T-cell (primary cell): Measurements from ENCODE around the gene SLFN5. TPM values are rescaled to one million over a fixed set of nuclear protein-coding genes. Genes with fewer than 3 reads are reported as not detected.
A peak's percentile ranks its signal among the peaks of the same experiment; 100 is the strongest.

Experiments
- ATAC-seq, 4 experiments: fragments of 200-7000 bp in 3 of 4; fragments of 150-1000 bp in 1 of 4; cut with Tn5 transposase; replicated peaks in 1 of 4; 1 replicate in 3 of 4; 2 replicates in 1 of 4; pipeline ENCODE4 v1.10.0; 2021; ENCODE audit warnings: moderate library complexity in 3 of 4, mild to moderate bottlenecking in 2 of 4, moderate number of reproducible peaks in 1 of 4
- CTCF ChIA-PET, 2 donors: fragments of 300-600 bp; sonication (Branson Sonifier 250); formaldehyde crosslinking; loops; one replicate each; lab custom pipeline; 2022; ENCODE audit warnings: antibody characterized with exemption in 2 of 2; lab: Charles Lee
- POLR2A ChIA-PET, 2 donors: fragments of 300-600 bp; sonication (Branson Sonifier 250); formaldehyde crosslinking; loops; one replicate each; lab custom pipeline; 2022; ENCODE audit warnings: antibody characterized with exemption in 2 of 2; lab: Charles Lee
- DNase-seq, 35 experiments: peaks; one replicate each; pipeline versions ENCODE4 v3.0.0 to v3.0.0-alpha.2; 2013 to 2023
- H3K27ac ChIP-seq: one replicate; pipeline ENCODE4 v1.5.1; 2013; ENCODE audit warnings: low read length
- H3K27me3 ChIP-seq, 2 experiments: replicated peaks in 1 of 2; 1 replicate in 1 of 2; 2 replicates in 1 of 2; pipeline versions ENCODE4 v1.6.1 to v1.7.0; 2013; ENCODE audit warnings: low read length in 1 of 2, mixed read lengths in 1 of 2; ENCODE audit not compliant: control insufficient read depth in 2 of 2, insufficient read depth in 2 of 2; ENCODE audit errors: extremely low read depth in 1 of 2
- H3K36me3 ChIP-seq, 2 donors: 1 replicate in 1 of 2; 2 replicates in 1 of 2; pipeline versions ENCODE4 v1.6.1 to v1.7.0; 2013; ENCODE audit warnings: low read length in 1 of 2; ENCODE audit not compliant: control insufficient read depth in 2 of 2, insufficient read depth in 1 of 2; ENCODE audit errors: extremely low read depth in 1 of 2
- H3K4me1 ChIP-seq, 2 experiments: 1 replicate in 1 of 2; 2 replicates in 1 of 2; pipeline versions ENCODE4 v1.6.1 to v1.7.0; 2013; ENCODE audit warnings: low read length in 2 of 2, mixed read lengths in 1 of 2; ENCODE audit not compliant: insufficient read depth in 2 of 2, control insufficient read depth in 1 of 2; ENCODE audit errors: extremely low read depth in 1 of 2
- H3K4me3 ChIP-seq, 2 donors: 1 replicate in 1 of 2; 2 replicates in 1 of 2; pipeline versions ENCODE4 v1.5.1 to v1.7.0; 2013; ENCODE audit warnings: mild to moderate bottlenecking in 2 of 2, low read length in 1 of 2, moderate library complexity in 1 of 2; ENCODE audit not compliant: control insufficient read depth in 1 of 2; ENCODE audit errors: extremely low read depth in 1 of 2
- H3K9me3 ChIP-seq: 2 replicates; pipeline ENCODE4 v1.7.0; 2013
- H3K27ac Mint-ChIP-seq, 2 donors: one replicate each; pipeline ENCODE4 v1.8.0; 2020 to 2021; ENCODE audit warnings: mild to moderate bottlenecking in 2 of 2, mixed read lengths in 2 of 2
- H3K27me3 Mint-ChIP-seq, 2 donors: one replicate each; pipeline ENCODE4 v1.8.0; 2021 to 2022; ENCODE audit warnings: mixed read lengths in 2 of 2
- H3K36me3 Mint-ChIP-seq: one replicate; pipeline ENCODE4 v1.8.0; 2021; ENCODE audit warnings: mixed read lengths
- H3K4me1 Mint-ChIP-seq, 3 donors: one replicate each; pipeline ENCODE4 v1.8.0; 2020 to 2022; ENCODE audit warnings: mixed read lengths in 3 of 3, mild to moderate bottlenecking in 1 of 3
- H3K4me3 Mint-ChIP-seq, 3 donors: one replicate each; pipeline ENCODE4 v1.8.0; 2020 to 2022; ENCODE audit warnings: mild to moderate bottlenecking in 3 of 3, mixed read lengths in 3 of 3, moderate library complexity in 3 of 3
- H3K9me3 Mint-ChIP-seq, 3 donors: one replicate each; pipeline ENCODE4 v1.8.0; 2020 to 2022; ENCODE audit warnings: mixed read lengths in 3 of 3
- WGBS: methylation state at CpG from one replicate; pipeline ENCODE4 v1.1.5; 2013; ENCODE audit warnings: missing lambda C conversion rate; ENCODE audit not compliant: insufficient coverage; 5-methylcytosine and 5-hydroxymethylcytosine counted together
- total RNA-seq, 35 experiments: library from RNA in 6 of 35; stranded (reverse) in 6 of 35; fragments of 120-200 nt in 1 of 35; gene quantifications; one replicate each; pipeline versions ENCODE4 v1.2.1 to v1.2.4 and lab custom pipeline; 2013 to 2026

Gene SLFN5
- total RNA-seq, 5 donors from 2014 or later (not counting 1 experiment from before 2014, with no cell fraction given) = 132 to 195 (median 164) TPM

- H3K36me3 Mint-ChIP-seq = peaks cover 21% of the 10 kb centered on the region
- Histone ChIP-seq H3K4me3 (peak overlapping the region in 1 of 2 donors; percentile 1), H3K36me3 (peaks cover 0 to 4% of the 10 kb centered on the region in 2 donors), H3K27me3 (no peaks in the 10 kb centered on the region), H3K27ac (peak overlapping the region; percentile 29), H3K9me3 (no peaks in the 10 kb centered on the region), H3K4me1 (peaks cover 42 to 50% of the 10 kb centered on the region in 2 experiments)
- no peaks in the 10 kb centered on the region for H3K9me3 Mint-ChIP-seq
- ChIA-PET CTCF (interaction anchor here in 1 of 2 donors (0.6 kb wide), 1 partner anchor 430 kb away, joined by 3 read pairs; no protein-coding TSS in a partner anchor), POLR2A (interaction anchor here in 1 of 2 donors (0.5 kb wide), 1 partner anchor 104 kb away, joined by 3 read pairs; no protein-coding TSS in a partner anchor)
- peak overlapping the region; percentile 99 for H3K27ac Mint-ChIP-seq
- 14% methylated on average over 1 of the region's 2 CpGs for WGBS
- no peaks in the 10 kb centered on the region for H3K27me3 Mint-ChIP-seq
- ATAC-seq (peak in 3 of 4 experiments; percentile 37 to 74 (median 66)), DNase-seq (no peak)
- peaks cover 86 to 88% (median 87%) of the 10 kb centered on the region in 3 donors for H3K4me1 Mint-ChIP-seq
- H3K4me3 Mint-ChIP-seq = peak overlapping the region in 2 of 3 donors; percentile 25 to 100
Observed at GRCh38 chr17:35235917-35236316, 7.0 kb upstream of the SLFN5 start.

GRCh38 chr17:35236821-35237220 is 6.1 kb upstream of the SLFN5 start:
- DNase-seq (no peak), ATAC-seq (no peak)
- peak overlapping the region; percentile 99 for H3K27ac Mint-ChIP-seq
- no peaks in the 10 kb centered on the region for H3K9me3 Mint-ChIP-seq
- peaks cover 16% of the 10 kb centered on the region for H3K36me3 Mint-ChIP-seq
- no peaks in the 10 kb centered on the region for H3K27me3 Mint-ChIP-seq
- Histone ChIP-seq H3K36me3 (peaks cover 0 to 3% of the 10 kb centered on the region in 2 donors), H3K4me1 (peaks cover 42 to 56% of the 10 kb centered on the region in 2 experiments), H3K4me3 (no peak overlapping the region), H3K27me3 (no peaks in the 10 kb centered on the region), H3K9me3 (no peaks in the 10 kb centered on the region), H3K27ac (peak overlapping the region; percentile 29)
- WGBS = no CpG with 5 or more reads among the region's 5 CpGs
- H3K4me1 Mint-ChIP-seq = peaks cover 79 to 80% (median 80%) of the 10 kb centered on the region in 3 donors
- peak overlapping the region in 1 of 3 donors; percentile 100 for H3K4me3 Mint-ChIP-seq
- POLR2A ChIA-PET = no interaction called here
- CTCF ChIA-PET = interaction anchor here in 1 of 2 donors (1.4 kb wide), 1 partner anchor 76 kb away, joined by 3 read pairs; no protein-coding TSS in a partner anchor

- no peaks in the 10 kb centered on the region for H3K27me3 Mint-ChIP-seq
- H3K27me3 ChIP-seq = no peaks in the 10 kb centered on the region
- H3K36me3 ChIP-seq = no peaks in the 10 kb centered on the region
- peaks cover 39 to 55% of the 10 kb centered on the region in 2 experiments for H3K4me1 ChIP-seq
- H3K4me3 Mint-ChIP-seq = peak overlapping the region; percentile 97 to 100 (median 99)
- H3K27ac ChIP-seq = peak overlapping the region; percentile 29
- H3K4me3 ChIP-seq = peak overlapping the region in 1 of 2 donors; percentile 95
- POLR2A ChIA-PET = interaction anchor here (0.5 to 1.4 kb wide), 5 partner anchors 24 to 298 kb away, joined by 3 to 5 read pairs (median 4); no protein-coding TSS in a partner anchor
- peak overlapping the region; percentile 99 for H3K27ac Mint-ChIP-seq
- CTCF ChIA-PET = interaction anchor here in 1 of 2 donors (0.6 to 1.2 kb wide), 4 partner anchors 11 to 1310 kb away, joined by 4 to 5 read pairs (median 4); no protein-coding TSS in a partner anchor
- peaks cover 16% of the 10 kb centered on the region for H3K36me3 Mint-ChIP-seq
- no CpG with 5 or more reads among the region's 2 CpGs for WGBS
- H3K9me3 ChIP-seq = no peaks in the 10 kb centered on the region
- H3K9me3 Mint-ChIP-seq = no peaks in the 10 kb centered on the region
- DNase-seq (no peak), ATAC-seq (no peak)
- H3K4me1 Mint-ChIP-seq = peaks cover 61 to 65% (median 64%) of the 10 kb centered on the region in 3 donors
Observed at GRCh38 chr17:35238821-35239220, 4.1 kb upstream of the SLFN5 start.

GRCh38 chr17:35239823-35240222 is 3.0 kb upstream of the SLFN5 start:
- ChIA-PET POLR2A (interaction anchor here in 1 of 2 donors (0.6 to 1.2 kb wide), 4 partner anchors 10 to 194 kb away, joined by 3 to 7 read pairs (median 4); no protein-coding TSS in a partner anchor), CTCF (interaction anchor here (0.6 to 1.8 kb wide), 7 partner anchors 11 to 372 kb away, joined by 3 to 8 read pairs (median 4); no protein-coding TSS in a partner anchor)
- peaks cover 58 to 68% (median 61%) of the 10 kb centered on the region in 3 donors for H3K4me1 Mint-ChIP-seq
- Histone ChIP-seq H3K4me1 (peaks cover 40 to 61% of the 10 kb centered on the region in 2 experiments), H3K9me3 (no peaks in the 10 kb centered on the region), H3K36me3 (no peaks in the 10 kb centered on the region), H3K27me3 (no peaks in the 10 kb centered on the region), H3K27ac (peak overlapping the region; percentile 29), H3K4me3 (peak overlapping the region; percentile 95 to 99)
- peaks cover 24% of the 10 kb centered on the region for H3K36me3 Mint-ChIP-seq
- no peak for ATAC-seq
- H3K9me3 Mint-ChIP-seq = no peaks in the 10 kb centered on the region
- no CpG with 5 or more reads among the region's 4 CpGs for WGBS
- H3K4me3 Mint-ChIP-seq = peak overlapping the region; percentile 97 to 100 (median 99)
- DNase-seq = no peak
- no peaks in the 10 kb centered on the region for H3K27me3 Mint-ChIP-seq
- peak overlapping the region; percentile 99 for H3K27ac Mint-ChIP-seq

- CTCF ChIA-PET = interaction anchor here (0.7 to 1.8 kb wide), 6 partner anchors 22 to 299 kb away, joined by 3 to 7 read pairs (median 4); no protein-coding TSS in a partner anchor
- H3K4me1 Mint-ChIP-seq = peaks cover 57 to 68% (median 59%) of the 10 kb centered on the region in 3 donors
- peak overlapping the region; percentile 95 to 99 for H3K4me3 ChIP-seq
- no peaks in the 10 kb centered on the region for H3K27me3 Mint-ChIP-seq
- POLR2A ChIA-PET = interaction anchor here (0.6 to 1.3 kb wide), 6 partner anchors 12 to 81 kb away, joined by 3 to 6 read pairs (median 4); no protein-coding TSS in a partner anchor
- H3K9me3 ChIP-seq = no peaks in the 10 kb centered on the region
- DNase-seq (no peak), ATAC-seq (no peak)
- H3K36me3 Mint-ChIP-seq = peaks cover 32% of the 10 kb centered on the region
- H3K36me3 ChIP-seq = peaks cover 0 to 3% of the 10 kb centered on the region in 2 donors
- H3K27me3 ChIP-seq = no peaks in the 10 kb centered on the region
- peak overlapping the region; percentile 97 to 100 (median 99) for H3K4me3 Mint-ChIP-seq
- H3K4me1 ChIP-seq = peaks cover 40 to 55% of the 10 kb centered on the region in 2 experiments
- peak overlapping the region; percentile 89 for H3K27ac ChIP-seq
- peak overlapping the region; percentile 99 for H3K27ac Mint-ChIP-seq
- WGBS = 53% methylated on average over 5 of the region's 8 CpGs
- no peaks in the 10 kb centered on the region for H3K9me3 Mint-ChIP-seq
Observed at GRCh38 chr17:35240861-35241260, 2.0 kb upstream of the SLFN5 start.

- 16% methylated on average over 17 of the region's 19 CpGs for WGBS
- CTCF ChIA-PET = interaction anchor here (0.6 to 1.8 kb wide), 7 partner anchors 23 to 298 kb away, joined by 3 to 7 read pairs (median 3); no protein-coding TSS in a partner anchor
Observed at GRCh38 chr17:35241520-35241919, 1.4 kb upstream of the SLFN5 start.

More at GRCh38 chr17:35241520-35241919, 1.4 kb upstream of the SLFN5 start:
- peak in 25 of 35 experiments; percentile 7 to 62 (median 21) for DNase-seq
- Histone ChIP-seq H3K4me1 (peaks cover 37 to 54% of the 10 kb centered on the region in 2 experiments), H3K36me3 (peaks cover 0 to 5% of the 10 kb centered on the region in 2 donors), H3K9me3 (no peaks in the 10 kb centered on the region), H3K27me3 (no peaks in the 10 kb centered on the region), H3K27ac (peak overlapping the region; percentile 89), H3K4me3 (peak overlapping the region; percentile 95 to 99)
- H3K9me3 Mint-ChIP-seq = no peaks in the 10 kb centered on the region
- H3K36me3 Mint-ChIP-seq = peaks cover 36% of the 10 kb centered on the region
- peak overlapping the region; percentile 99 for H3K27ac Mint-ChIP-seq
- POLR2A ChIA-PET = interaction anchor here (1.3 kb wide), 3 partner anchors 20 to 28 kb away, joined by 3 to 6 read pairs (median 5); no protein-coding TSS in a partner anchor
- peak overlapping the region; percentile 97 to 100 (median 99) for H3K4me3 Mint-ChIP-seq
- H3K27me3 Mint-ChIP-seq = no peaks in the 10 kb centered on the region
- H3K4me1 Mint-ChIP-seq = peaks cover 56 to 67% (median 59%) of the 10 kb centered on the region in 3 donors
- peak in 2 of 4 experiments; percentile 9 to 12 for ATAC-seq
